ENCODE measurements around the gene PTMA.

PTMA gene

DNA sequence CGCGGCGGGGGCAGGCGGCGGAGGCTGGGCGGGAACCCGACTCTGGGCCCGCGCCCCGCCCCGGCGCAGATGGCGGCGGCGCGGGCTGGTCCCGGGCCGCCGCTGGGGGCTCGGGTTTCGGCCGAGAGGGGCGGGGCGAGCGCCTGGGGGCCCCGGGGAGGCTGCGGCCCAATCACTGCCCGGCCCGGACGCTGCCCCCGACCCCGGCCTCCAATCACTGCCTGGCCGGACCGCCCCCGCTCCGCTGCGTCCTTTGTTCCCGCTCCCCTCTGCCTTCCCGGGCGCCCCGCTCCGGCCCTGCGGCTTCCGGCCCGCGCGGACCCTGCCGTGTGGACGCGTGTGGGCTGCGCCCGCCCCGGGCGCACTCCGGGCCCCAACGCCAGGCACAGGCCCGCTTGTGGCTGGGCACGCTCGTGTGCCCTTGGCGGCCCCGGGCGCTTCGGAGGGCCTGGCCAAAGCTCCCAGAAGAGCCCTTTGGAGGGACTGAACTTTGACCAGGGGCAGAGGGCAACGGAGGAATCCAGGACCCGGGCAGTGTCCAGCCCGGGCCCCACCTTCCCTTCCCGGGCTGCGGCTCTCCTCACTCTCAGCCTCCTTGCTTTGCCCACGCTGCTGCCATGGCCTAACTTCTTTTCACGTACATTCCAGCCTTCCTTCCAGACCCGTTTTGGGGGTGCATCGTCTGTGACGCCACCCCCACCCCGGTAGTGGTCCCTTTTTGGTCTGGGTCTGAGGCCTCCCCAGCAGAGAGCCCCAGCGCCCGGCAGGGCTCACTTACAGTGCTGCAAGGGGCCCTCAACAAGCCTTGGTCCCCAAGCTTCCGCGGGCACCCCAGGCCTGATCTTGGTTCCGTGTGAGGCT is 27.1 kb upstream of the PTMA start:
- TF ChIP-seq CREB1 (IDR thresholded peaks at IDR 0.05; ENCODE audit: low read depth) (no peak), ZBTB7A (IDR thresholded peaks at IDR 0.05; ENCODE audit: low read depth) (no peak; the same call in 1 of the 2 replicates), TCF12 (IDR thresholded peaks at IDR 0.05; ENCODE audit: low read depth) (no peak), YY1 (IDR thresholded peaks at IDR 0.05; ENCODE audit: low read depth) (peak; percentile 42; the same call in 1 of the 2 replicates), TAF1 (IDR thresholded peaks at IDR 0.05; ENCODE audit: low read depth) (peak; percentile 68; the same call in 1 of the 2 replicates), EGR1 (IDR thresholded peaks at IDR 0.05) (peak; percentile 88), NFIC (IDR thresholded peaks at IDR 0.05) (no peak), TEAD4 (IDR thresholded peaks at IDR 0.05) (no peak; the same call in 1 of the 2 replicates)
- TF ChIP-seq, protein P1, sequence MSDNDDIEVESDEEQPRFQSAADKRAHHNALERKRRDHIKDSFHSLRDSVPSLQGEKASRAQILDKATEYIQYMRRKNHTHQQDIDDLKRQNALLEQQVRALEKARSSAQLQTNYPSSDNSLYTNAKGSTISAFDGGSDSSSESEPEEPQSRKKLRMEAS (IDR thresholded peaks at IDR 0.05): peak; percentile 67

DNA sequence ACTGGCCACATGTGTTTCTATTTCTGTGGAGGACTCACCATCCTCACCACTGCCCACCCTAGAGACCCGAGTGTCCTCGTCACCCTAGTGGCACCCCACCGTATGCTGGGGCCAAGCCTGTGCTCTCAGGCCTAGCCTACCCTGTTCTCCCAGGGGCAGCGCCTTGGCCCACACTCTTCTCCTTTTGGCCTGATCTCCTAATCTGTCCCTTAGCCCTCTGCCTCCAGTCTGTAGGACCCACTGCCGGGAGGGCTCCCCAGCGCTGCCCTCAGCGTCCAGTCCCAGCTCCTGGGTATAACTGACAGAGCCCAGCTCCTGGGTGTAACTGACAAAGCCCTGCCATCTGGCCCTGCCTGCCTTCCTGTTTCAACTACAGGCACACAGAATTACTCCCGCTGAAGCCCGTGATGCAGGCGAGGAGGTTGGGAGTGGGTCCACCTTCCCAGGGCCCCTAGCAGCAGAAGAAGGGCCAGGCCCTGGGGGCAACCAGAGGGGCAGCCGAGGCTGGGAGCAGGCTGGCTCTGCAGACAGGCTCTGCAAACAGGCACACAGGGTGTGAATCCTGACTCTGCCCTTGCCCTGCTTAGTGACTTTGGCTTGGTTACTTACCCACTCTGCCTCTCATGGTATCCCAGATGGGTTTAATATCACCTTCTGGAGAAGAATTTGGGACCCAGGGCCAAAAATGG is 25.6 kb upstream of the PTMA start:
- TF ChIP-seq TEAD4 (IDR thresholded peaks at IDR 0.05): no peak
- TF ChIP-seq, protein P2, sequence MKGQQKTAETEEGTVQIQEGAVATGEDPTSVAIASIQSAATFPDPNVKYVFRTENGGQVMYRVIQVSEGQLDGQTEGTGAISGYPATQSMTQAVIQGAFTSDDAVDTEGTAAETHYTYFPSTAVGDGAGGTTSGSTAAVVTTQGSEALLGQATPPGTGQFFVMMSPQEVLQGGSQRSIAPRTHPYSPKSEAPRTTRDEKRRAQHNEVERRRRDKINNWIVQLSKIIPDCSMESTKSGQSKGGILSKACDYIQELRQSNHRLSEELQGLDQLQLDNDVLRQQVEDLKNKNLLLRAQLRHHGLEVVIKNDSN (IDR thresholded peaks at IDR 0.05): no peak
- no peak for TF ChIP-seq RAD21 (IDR thresholded peaks at IDR 0.05; ENCODE audit: low read depth)
- no peak for TF ChIP-seq CEBPB (IDR thresholded peaks at IDR 0.05)
- TF ChIP-seq, protein P1 (IDR thresholded peaks at IDR 0.05): no peak
- no peak for TF ChIP-seq FOXM1 (IDR thresholded peaks at IDR 0.05; ENCODE audit: borderline replicate concordance, low read depth)
- TF ChIP-seq ZBTB7A (IDR thresholded peaks at IDR 0.05; ENCODE audit: low read depth): no peak
- no peak for TF ChIP-seq TCF12 (IDR thresholded peaks at IDR 0.05; ENCODE audit: low read depth)
- TF ChIP-seq EGR1 (IDR thresholded peaks at IDR 0.05): no peak
- no peak for TF ChIP-seq YY1 (IDR thresholded peaks at IDR 0.05; ENCODE audit: low read depth)
- TF ChIP-seq, protein P3, sequence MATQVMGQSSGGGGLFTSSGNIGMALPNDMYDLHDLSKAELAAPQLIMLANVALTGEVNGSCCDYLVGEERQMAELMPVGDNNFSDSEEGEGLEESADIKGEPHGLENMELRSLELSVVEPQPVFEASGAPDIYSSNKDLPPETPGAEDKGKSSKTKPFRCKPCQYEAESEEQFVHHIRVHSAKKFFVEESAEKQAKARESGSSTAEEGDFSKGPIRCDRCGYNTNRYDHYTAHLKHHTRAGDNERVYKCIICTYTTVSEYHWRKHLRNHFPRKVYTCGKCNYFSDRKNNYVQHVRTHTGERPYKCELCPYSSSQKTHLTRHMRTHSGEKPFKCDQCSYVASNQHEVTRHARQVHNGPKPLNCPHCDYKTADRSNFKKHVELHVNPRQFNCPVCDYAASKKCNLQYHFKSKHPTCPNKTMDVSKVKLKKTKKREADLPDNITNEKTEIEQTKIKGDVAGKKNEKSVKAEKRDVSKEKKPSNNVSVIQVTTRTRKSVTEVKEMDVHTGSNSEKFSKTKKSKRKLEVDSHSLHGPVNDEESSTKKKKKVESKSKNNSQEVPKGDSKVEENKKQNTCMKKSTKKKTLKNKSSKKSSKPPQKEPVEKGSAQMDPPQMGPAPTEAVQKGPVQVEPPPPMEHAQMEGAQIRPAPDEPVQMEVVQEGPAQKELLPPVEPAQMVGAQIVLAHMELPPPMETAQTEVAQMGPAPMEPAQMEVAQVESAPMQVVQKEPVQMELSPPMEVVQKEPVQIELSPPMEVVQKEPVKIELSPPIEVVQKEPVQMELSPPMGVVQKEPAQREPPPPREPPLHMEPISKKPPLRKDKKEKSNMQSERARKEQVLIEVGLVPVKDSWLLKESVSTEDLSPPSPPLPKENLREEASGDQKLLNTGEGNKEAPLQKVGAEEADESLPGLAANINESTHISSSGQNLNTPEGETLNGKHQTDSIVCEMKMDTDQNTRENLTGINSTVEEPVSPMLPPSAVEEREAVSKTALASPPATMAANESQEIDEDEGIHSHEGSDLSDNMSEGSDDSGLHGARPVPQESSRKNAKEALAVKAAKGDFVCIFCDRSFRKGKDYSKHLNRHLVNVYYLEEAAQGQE (IDR thresholded peaks at IDR 0.05; ENCODE audit: low read depth): no peak
- no peak for TF ChIP-seq TAF1 (IDR thresholded peaks at IDR 0.05; ENCODE audit: low read depth)

DNA sequence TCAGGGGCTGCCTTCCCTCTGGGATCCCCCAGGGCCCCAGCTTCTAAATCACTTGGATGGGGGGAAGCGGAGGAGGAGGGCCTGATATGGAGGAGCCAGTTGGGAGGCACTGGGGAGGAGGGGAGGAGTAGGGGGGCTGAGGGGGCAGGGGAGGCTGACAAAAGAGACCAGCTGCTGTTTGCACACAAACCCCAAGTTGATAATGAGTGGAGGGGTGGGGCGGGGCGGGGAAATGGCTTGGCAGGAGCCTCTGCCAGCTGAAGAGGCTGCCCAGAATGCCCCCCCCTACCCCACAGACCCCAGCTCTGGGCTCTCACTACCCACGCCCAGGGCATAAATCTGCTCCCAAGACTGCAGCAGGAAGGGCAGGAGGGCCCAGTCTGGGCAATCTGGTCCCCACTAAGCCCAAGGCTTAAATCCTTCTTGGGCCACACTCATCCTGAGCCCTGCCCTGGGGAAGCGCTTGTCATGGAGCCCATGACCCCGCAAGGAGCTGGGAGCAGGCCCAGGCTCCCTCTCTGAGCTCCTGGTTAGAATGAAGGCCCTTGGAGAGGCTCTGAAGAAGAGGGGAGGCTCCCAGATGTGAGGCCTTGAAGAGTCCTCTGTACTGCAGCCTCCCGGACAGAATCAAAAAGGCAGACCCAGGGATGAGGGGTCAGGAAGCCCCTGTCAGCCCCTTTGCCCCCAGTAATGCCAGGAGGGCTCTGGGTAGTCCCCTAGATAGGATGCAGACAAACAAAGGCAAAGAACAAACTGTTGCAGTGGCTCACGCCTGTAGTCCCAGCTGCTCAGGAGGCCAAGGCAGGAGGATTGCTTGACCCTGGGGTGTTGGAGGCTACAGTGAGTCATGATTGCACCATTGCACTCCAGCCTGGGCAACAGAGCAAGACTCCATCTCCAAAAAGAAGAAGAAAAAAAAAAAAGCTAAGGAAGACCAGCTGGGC is 24.8 kb upstream of the PTMA start:
- TF ChIP-seq NFIC (IDR thresholded peaks at IDR 0.05) (no peak), TAF1 (IDR thresholded peaks at IDR 0.05; ENCODE audit: low read depth) (no peak), EP300 (IDR thresholded peaks at IDR 0.05; ENCODE audit: borderline replicate concordance) (no peak), YY1 (IDR thresholded peaks at IDR 0.05; ENCODE audit: low read depth) (no peak)
- TF ChIP-seq, protein P1 (IDR thresholded peaks at IDR 0.05): no peak
- TF ChIP-seq, protein P2 (IDR thresholded peaks at IDR 0.05): no peak
- TF ChIP-seq, protein P3 (IDR thresholded peaks at IDR 0.05; ENCODE audit: low read depth): no peak

DNA sequence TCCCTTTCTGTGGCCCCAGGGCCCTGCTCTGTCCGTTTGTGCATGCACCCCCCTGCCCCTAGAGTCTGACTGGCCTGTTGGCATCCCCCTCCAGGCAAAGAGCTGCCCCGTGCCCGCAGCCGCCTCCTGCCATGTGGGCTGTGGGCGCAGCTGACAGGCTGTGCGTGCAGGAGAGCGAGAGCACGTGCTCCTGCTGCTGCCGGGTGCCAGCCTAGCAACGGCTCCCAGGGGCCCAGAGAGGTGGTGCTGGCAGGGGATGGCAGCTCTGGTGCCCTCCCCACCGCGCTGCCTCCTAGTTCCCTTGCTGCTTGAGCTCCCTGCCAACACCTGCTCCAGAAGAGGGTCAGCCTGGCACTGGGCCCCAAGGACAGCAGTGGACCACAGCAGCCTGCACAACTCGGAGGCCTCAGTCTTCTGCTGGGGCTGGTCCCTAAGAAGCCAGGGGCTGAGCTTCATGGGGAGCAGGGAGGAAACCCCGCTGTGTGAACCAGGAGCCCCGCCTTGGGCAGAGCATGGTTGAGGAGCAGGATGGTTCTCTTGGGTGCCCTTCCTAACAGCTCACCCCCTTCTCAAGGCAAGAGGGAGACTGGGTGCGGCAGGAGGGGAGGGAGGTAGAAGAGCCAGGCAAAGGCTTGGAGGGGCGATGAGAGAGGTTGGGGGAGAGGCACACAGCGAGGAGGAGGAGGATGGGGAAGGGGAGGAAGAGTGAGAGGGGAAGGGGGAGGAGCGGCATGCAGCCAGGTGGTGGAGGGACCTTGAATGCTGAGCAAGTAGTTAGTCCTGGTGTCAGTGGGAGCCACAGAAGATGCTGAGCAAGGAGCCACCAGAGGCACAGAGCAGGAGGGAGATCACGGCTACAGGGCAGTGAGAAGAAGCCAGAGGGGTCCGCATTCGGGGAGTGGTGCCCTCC is 23.8 kb upstream of the PTMA start:
- TF ChIP-seq TAF1 (IDR thresholded peaks at IDR 0.05; ENCODE audit: low read depth) (no peak), FOXM1 (IDR thresholded peaks at IDR 0.05; ENCODE audit: borderline replicate concordance, low read depth) (no peak), CREB1 (IDR thresholded peaks at IDR 0.05; ENCODE audit: low read depth) (no peak), EP300 (IDR thresholded peaks at IDR 0.05; ENCODE audit: borderline replicate concordance) (no peak), CEBPB (IDR thresholded peaks at IDR 0.05) (no peak), NFIC (IDR thresholded peaks at IDR 0.05) (no peak), TEAD4 (IDR thresholded peaks at IDR 0.05) (no peak)
- TF ChIP-seq, protein P3 (IDR thresholded peaks at IDR 0.05; ENCODE audit: low read depth): no peak
- TF ChIP-seq, protein P2 (IDR thresholded peaks at IDR 0.05): no peak
- TF ChIP-seq, protein P1 (IDR thresholded peaks at IDR 0.05): no peak

All from Ishikawa (cell line).